A549 treated with AZD2906 at 1 μM for 4 hours (cell line): Measurements from ENCODE around the gene UQCC5. TPM values are rescaled to one million over a fixed set of nuclear protein-coding genes. Genes with fewer than 3 reads are reported as not detected.

Experiments used
- total RNA-seq: library from RNA; stranded (reverse); fragments of 200-300 nt; extraction: Qiagen RNA extraction; gene quantifications from 5 replicates; pipeline ENCODE4 v1.2.3, GENCODE V29; 2022

Gene UQCC5, protein sequence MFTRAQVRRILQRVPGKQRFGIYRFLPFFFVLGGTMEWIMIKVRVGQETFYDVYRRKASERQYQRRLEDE
- total RNA-seq = 50.5 to 63.3 TPM (median 59.7 TPM) in 5 replicates

DNA sequence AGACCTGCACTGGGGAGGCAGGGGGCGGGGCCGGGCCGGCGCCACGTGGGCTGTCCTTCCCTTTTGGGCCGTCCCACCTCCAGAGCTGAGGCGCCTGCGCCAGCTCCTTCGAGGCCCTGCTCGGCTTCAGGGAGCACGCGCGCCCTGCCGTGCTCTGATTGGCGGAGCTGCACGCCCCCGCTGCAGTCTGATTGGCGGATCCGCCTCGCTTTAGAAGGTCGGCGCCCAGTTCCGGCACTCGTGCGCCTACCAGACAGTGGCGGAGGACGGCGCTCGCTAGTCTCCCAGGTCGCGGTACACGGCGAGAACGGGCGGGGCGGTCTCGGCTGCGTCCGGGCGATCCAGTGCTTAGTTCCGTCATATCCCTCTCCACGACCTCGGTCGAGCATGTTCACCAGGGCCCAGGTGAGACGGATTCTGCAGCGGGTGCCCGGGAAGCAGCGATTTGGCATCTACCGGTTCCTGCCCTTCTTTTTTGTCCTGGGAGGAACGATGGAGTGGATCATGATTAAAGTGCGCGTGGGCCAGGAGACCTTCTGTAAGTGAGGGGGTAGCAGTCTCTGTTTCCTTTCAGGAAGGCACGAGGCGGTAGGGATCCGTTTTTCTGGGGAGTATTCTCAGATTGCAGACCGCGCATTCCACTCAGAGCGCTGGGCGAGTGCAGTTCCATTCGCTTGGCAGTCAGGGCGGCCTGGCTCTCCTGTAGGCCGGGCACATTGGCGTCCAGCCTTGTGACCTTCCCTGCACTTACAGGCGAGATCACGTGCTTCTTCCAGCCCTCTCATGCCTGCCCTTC lies at the start of gene UQCC5:
Gene UQCC5, plus strand, starts transcription at position 237 of the 796 bp plus-strand sequence. Its CDS starts 151 bp downstream, at position 388.

DNA sequence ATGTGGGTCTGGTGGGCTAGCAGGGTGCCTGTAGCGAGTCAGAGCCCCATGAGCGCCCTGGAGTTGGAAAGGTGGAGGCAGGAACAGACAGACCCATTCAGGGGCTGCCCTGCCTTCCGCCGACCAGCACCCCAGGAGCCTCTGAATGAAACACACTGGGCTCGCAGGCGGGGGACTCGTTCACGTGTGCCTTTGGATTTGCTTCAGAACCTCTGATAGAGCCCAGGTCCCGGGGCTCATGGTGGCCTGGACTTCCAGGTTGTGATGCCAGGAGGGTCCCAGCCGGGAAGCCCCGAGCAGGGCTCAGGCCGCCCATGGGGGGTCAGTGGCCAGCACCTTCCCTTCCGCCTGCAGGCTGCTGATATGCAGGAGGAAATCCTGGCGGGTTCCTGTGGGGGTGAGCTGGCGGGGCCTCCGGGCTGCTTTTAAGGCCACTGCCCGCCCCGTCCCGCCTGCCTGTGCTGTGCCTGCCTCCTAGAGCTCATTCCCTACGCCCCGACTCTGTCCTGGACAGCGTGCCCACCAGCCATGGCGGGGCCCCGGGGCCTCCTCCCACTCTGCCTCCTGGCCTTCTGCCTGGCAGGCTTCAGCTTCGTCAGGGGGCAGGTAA lies 41.4 kb upstream of the UQCC5 start, which contains the start of gene STAB1:
Gene STAB1, plus strand, starts transcription at position 453 of the 610 bp plus-strand sequence. Its CDS starts 76 bp downstream, at position 529.

DNA sequence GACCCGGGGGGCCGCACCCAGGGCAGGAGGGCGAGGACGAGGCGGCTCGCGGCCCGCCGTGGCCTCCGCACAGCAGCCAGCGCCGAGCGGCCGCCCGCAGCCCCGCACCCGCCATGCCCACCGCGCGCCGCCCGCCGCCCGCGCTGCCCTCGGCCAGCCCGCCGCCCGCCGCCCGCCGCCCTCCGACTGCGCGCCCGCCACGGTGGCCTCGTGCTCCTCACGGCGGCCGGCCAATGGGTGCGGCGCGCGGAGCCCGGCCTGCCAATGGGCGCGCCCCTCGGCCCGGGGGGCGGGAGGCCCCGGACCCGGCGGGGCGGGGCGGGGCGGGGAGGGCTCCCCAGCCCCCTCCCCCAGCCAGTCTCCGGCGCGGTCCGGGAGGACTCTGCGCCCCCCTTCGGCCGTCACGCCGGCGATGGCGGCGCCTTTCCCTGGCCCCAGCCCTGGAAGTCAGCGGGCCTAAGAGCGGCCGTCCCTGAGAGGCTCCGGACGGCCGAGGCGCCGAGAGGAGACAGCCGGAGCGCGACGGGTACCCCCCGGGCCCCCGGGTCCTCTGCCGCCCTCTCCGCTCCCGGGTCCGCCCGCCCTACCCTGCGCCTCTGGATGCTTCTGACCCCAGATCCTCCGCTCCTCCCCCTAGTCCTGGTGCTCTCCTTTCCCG lies 2.7 kb upstream of the UQCC5 start, which contains the start of gene NT5DC2:
Gene NT5DC2, minus strand, starts transcription at position 235 of the 658 bp plus-strand sequence. Its CDS starts 120 bp downstream, at position 115.

Other genes starting within 250 kb of the UQCC5 start
- gene GLYCTK, start 248.8 kb upstream of the UQCC5 start, total RNA-seq = 2.5 to 4.4 TPM (median 4.0 TPM) in 5 replicates
- gene DNAH1, start 220.3 kb upstream of the UQCC5 start, total RNA-seq = 0.64 to 1.2 TPM (median 0.90 TPM) in 5 replicates
- 28.8 to 39.3 TPM (median 37.2 TPM) in 5 replicates for gene BAP1, start 126.6 kb upstream of the UQCC5 start, total RNA-seq
- gene PHF7, start 125.9 kb upstream of the UQCC5 start, total RNA-seq = 2.3 to 2.9 TPM (median 2.7 TPM) in 5 replicates
- gene SEMA3G, start 91.5 kb upstream of the UQCC5 start, total RNA-seq = 0.06 to 0.21 TPM (median 0.07 TPM) in 5 replicates
- gene TNNC1, start 82.6 kb upstream of the UQCC5 start, total RNA-seq = 0.86 to 1.4 TPM (median 1.1 TPM) in 5 replicates
- 10.2 to 15.5 TPM (median 12.8 TPM) in 5 replicates for gene NISCH, start 81.0 kb upstream of the UQCC5 start, total RNA-seq
- gene STAB1, start 41.3 kb upstream of the UQCC5 start, total RNA-seq = 0.07 to 0.18 TPM (median 0.16 TPM) in 5 replicates
- gene NT5DC2, start 2.7 kb upstream of the UQCC5 start, total RNA-seq = 74.7 to 108 TPM (median 98.9 TPM) in 5 replicates
- 11.4 to 15.4 TPM (median 13.3 TPM) in 5 replicates for gene PBRM1, start 149.3 kb downstream of the UQCC5 start, total RNA-seq
- 79.2 to 147 TPM (median 84.1 TPM) in 5 replicates for gene GNL3, start 149.4 kb downstream of the UQCC5 start, total RNA-seq
- gene GLT8D1, start 169.2 kb downstream of the UQCC5 start, total RNA-seq = 34.6 to 39.9 TPM (median 37.3 TPM) in 5 replicates
- gene SPCS1, start 169.5 kb downstream of the UQCC5 start, total RNA-seq = 145 to 170 TPM (median 161 TPM) in 5 replicates
- 10.7 to 15.0 TPM (median 11.9 TPM) in 5 replicates for gene NEK4, start 234.3 kb downstream of the UQCC5 start, total RNA-seq
- gene ITIH1, start 241.0 kb downstream of the UQCC5 start, total RNA-seq = not detected in 5 replicates